ENCODE results near the gene MT2A.

Gene MT2A

DNA sequence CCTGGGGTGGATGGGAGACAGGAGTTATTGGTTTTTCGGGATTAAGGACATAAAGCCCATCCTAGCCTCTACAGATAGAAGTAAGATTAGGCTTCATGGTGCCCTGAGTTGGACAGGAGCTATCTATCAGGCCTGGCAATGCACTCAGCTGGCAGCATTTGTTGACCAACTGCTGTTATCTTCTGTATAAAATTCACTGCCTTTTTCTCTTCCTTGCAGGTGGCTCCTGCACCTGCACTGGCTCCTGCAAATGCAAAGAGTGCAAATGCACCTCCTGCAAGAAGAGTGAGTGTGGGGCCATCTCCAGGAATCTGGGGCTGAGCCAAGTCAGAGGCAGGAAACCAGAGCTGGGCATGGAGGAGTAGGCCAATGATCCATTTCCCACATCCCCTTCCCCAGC, 30.7 kb downstream of the MT2A start:
- no peak for DNase-seq (ENCODE audit: low spot score)

DNA sequence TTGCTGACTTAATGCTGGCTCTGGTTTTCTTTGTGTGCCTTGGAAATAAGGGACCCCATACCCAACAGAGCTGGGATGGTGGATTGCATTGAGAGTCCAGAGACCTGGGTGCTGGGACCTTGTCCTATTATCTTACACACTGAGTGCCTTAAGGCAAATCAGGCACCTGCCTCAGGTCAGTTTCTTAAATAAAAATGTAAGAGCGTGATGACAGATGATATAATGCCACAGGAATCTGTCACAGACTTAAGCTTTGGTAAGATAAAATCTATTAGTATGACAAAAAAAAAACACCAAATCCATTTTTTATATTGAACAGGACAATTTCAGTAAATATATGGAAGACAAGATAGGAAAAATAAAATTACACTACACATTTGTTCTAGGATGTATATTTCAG, 31.7 kb downstream of the MT2A start:
- no peak for DNase-seq (ENCODE audit: low spot score)

DNA sequence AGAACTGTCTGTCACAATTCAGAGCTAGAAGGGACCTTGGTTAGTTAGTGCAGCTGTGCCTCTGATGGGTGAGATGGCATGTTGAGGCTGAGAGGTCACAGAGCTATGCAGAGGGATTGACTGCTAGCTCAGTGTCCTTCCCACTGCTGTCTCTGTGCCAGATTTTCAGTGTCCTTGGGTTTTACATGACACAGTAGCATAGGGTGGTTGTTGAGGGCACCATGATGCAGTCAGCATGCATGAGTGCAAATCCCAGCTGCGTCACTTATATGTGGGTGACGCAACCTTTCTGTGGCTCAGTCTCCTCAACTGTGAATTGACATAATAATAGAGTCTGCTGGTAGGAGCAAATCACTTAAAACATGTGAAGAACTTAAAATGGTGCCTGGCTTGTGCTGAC, 32.8 kb downstream of the MT2A start:
- DNase-seq (ENCODE audit: low spot score) = no peak

DNA sequence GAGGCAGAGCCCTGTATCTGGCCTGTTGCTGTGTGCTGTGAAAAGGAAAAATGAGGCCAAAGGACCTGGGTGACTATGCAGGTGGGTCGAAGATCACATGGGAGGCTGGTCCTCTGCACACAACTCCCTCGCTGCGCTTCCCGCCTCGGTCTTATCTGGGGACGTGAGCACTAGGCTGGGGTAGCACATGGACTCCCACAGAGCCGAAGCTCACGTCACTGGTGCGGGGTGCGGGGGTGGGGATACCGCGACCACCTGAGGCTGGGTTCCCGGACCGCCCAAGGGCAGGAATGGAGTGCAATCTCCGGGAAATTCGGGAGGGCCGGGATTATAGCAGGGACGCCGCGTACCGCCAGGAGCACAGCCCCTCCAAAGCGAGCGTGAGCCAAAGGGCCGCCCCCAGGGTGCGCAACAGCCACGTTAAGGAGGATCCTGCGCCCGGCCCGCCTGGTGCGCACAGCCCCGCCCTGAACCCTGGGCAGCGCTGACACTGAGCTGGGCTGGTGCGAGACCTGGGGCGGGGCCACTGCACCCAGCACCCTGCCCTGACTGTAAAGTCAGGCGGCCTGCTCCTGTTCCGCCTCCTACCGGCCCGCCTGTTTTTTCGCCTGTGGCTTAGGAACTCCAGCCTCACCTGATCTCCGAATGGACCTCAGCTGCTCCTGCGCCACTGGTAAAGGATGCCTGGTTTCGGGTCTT, 34.8 kb downstream of the MT2A start:
- no peak for DNase-seq (ENCODE audit: low spot score)

DNA sequence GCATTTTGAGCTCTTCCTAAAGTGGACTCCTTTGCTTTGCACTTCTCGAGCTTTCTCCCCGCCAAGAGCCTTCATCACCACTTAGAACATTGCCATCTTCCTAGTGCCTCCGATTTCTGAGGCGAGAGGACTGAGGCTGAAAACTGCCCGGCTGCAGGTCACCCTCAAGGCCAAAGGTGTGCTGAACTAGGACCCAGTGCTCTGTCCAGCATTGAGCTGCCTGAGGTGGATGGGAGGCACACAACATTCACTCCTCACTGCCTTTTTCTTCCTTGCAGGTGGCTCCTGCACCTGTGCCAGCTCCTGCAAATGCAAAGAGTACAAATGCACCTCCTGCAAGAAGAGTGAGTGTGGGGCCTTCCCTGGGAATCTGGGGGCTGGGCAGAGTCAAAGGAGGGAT, 35.4 kb downstream of the MT2A start:
- no peak for DNase-seq (ENCODE audit: low spot score)

DNA sequence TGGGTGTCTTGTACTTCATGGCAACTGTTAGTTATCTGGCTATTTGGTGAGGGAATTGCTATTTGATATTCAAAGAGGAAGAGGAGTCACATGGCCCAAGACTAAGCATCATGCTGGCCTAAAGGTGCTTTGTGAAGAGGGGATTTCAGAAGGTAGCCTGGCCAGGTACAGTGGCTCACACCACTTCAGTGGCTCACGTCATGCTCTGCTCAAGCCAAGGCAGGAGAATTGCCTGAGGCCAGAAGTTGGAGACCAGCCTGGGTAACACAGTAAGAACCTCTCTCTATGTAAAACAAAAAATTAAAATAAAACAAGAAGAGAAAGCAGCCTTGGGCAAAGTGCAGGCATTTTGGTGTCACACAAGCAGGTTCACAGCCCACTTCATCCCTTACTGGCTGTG, 36.9 kb downstream of the MT2A start:
- DNase-seq (ENCODE audit: low spot score) = no peak

DNA sequence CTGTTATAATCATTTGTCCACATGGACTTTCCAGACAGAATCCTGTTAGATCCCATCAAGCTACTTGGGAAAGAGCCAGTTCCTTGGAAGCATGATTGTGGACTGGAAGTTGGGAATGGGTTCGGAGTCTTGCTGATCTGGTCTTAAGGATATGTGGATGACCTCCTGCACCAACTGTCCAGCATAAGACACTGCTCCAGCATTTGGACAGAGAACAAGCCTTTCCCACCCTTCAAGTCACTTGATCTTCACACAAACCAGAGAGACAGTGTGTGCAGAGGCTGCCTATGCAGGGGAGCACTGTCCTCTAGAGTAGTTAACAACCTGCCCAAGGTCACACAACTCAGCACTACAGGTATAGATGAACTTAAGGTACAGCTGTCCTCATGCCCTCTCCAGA, 37.5 kb downstream of the MT2A start:
- no peak for DNase-seq (ENCODE audit: low spot score)

DNA sequence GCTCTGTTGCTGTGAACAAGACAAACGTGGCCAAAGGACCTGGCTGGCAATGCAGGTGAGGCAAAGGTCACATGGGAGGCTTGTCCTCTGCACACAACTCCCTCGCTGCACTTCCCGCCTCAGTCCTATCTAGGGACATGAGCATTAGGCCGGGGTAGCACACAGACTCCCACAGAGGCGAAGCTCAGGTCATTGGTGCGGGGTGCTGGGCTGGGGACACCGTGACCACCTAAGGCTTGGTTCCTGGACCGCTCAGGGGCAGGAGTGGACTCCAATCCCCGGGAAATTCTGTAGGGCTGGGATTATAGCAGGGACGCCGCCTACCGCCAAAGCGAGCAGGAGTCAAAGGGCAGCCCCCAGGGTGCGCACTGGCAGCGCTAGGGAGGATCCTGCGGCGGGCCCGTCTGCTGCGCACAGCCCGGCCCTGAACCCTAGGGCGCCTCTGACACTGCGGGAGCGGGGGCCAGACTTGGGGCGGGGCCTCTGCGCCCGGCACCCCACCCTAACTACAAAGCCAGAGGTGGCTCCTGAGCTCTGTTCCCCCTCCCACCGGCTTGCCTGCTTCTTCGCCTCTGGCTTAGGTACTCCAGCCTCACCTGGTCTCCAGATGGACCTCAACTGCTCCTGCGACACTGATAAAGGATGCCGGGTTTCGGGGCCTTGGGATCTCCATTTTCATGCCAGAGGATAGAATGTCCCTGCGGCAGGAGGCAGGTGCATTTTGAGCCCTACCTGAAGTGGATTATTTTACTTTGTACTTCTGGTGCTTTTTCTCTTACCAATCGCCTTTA, 39.5 kb downstream of the MT2A start:
- DNase-seq (ENCODE audit: low spot score) = no peak

DNA sequence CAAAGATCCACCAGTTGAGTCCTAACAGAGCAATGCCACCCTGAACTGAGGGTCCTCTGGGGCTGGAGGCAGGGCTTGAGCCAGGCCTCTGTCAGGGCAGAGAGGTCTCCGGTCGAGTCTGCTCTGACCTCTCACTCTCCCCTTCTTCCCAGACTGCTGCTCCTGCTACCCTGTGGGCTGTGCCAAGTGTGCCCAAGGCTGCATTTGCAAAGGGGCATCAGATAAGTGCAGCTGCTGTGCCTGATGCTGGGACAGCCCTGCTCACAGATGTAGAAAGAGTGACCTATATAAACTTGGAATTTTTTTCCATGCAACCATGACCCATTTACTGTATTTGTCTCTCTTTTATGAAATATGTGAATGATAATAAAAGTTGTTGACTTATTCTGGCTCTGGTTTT, 40.9 kb downstream of the MT2A start:
- no peak for DNase-seq (ENCODE audit: low spot score)

DNA sequence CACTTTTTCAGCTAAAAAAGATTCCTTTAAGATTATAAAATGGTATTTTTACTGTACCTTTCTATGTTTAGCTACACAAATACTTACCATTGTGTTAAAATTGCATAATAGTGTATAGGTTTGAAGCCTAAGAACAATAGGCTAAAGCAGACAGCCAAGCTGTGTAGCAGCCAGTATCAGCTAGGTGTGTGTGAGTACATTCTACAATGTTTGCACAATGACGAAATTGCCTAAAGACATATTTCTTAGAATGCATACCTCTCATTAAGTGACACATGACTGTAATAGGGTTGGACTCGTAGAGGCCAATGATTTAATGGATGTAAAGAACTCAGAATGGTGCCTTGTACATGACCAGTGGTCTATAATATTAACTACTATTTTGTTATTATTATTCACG, 41.4 kb downstream of the MT2A start:
- DNase-seq (ENCODE audit: low spot score) = no peak

DNA sequence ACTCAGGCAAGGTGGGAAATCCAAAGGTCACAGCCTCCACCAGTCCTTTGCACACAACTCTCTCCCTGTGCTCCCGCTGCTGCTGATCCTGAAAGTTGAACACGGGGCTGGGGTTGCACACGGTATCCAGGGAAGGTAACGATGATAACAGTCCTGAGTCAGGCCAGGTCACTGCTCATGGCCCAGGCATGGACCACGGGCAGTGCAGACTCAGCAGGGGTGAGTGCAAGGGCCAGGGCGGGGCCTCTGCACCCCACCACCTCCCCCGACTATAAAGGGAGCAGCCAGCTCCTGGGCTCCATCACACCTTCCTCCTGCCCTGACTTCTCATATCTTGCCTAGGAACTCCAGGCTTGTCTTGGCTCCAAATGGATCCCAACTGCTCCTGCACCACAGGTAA, 43.2 kb downstream of the MT2A start, which contains the start of gene MT1B:
MT1B (plus strand) TSS at position 301 of the 400 bp plus-strand sequence; CDS start at position 369, 68 bp downstream.
- DNase-seq (ENCODE audit: low spot score) = no peak

DNA sequence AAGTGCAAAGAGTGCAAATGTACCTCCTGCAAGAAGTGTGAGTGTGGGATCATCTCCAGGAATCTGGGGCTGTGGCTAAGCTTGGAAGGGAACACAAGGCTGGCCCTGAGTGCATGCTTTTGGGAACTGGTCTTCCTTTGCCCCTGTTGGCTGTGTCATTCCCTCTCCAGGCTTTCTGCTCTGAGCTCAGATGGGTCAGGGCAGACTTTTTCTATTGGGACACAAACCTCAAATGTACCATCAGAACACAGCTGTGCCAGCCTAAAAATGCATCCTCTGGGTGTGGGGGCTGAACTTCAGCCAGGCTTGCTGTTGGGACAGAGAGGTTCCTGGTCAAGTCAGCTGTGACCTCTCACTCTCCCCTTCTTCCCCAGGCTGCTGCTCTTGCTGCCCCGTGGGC, 44.2 kb downstream of the MT2A start:
- no peak for DNase-seq (ENCODE audit: low spot score)

DNA sequence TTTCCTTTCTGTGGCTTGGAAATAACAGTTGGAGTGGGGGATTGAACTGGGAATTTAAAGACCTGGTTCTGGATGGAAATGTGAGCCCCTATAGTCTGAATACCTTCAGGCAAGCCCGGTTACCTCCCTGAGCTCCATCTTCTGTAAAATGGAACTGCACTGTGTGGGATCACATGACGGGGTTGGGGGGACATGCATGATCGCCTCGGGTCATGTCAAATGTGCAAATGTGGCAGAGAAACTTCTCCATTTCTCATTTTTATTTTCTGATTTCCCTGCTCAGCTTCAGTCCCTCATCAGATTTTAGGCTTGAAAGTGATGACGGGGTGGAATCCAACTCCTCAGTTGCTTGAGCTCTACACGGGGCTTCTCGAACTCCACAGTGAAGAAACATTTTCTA, 44.8 kb downstream of the MT2A start:
- DNase-seq (ENCODE audit: low spot score) = no peak

DNA sequence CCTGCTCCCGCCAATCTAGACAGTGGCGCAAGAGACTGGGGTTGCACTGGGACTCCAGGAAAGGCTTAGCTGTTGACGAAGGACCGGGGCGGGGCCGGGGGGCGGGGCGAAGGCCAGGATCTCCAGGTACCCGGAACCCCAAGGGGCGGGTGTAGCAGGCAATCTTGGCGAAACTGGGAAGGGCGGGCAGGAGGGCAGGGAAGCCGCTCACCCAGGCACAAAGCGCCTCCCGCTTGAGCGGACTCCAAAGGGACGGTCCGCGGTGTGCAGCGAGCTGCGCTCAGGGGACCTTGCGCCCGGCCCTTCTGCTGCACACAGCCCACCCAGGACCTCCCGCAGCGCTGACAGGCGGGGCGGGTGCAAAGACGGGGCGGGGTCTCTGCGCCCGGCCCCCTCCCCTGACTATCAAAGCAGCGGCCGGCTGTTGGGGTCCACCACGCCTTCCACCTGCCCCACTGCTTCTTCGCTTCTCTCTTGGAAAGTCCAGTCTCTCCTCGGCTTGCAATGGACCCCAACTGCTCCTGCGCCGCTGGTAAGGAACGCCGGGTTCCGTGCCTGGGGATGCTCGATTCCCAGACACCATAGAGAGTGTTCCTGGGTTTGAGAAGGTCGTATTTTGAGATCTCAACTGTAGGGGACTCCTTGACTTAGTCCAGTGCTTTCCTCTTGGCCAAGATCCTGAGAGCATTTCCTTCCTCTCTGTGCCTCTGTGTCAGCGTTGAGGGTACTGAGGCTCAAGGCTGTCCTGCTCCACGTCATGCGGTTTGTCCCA, 49.4 kb downstream of the MT2A start, which contains the start of gene MT1F:
MT1F (plus strand) TSS at position 405 of the 772 bp plus-strand sequence; CDS start at position 505, 100 bp downstream.
- no peak for DNase-seq (ENCODE audit: low spot score)

DNA sequence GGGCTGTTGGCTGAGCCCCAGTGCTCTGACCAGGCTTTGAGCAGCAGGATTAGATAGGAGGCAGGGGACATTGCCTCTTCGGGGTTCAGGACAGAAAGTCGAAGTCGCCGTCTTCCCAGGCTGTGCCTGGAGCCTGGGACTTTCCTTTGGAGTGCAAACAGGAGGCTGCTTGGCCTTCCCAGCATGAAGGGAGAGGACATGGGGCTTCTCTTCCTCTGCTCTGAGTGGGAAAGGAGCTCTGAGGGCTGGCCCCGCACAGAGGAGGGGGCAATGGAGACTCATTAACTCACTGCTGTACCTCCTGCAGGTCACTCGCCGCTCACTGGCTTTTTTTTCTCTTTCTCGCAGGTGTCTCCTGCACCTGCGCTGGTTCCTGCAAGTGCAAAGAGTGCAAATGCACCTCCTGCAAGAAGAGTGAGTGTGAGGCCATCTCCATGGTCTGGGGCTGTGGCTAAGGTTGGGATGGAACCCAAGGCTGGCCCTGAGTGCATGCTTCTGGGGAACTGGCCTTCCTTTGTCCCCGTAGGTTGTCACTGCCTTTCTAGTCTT, 50.0 kb downstream of the MT2A start:
- DNase-seq (ENCODE audit: low spot score) = no peak
